Lower leg skin (tissue), 3 donors: Measurements from ENCODE around the gene SPC24.

Experiments used
- POLR2A ChIP-seq, 2 donors: fragments of 450-650 bp; IDR thresholded peaks; one replicate each; pipeline ENCODE4 v1.6.1; 2016 to 2017; ENCODE audit warnings: antibody characterized with exemption in 2 of 2, mild to moderate bottlenecking in 1 of 2, moderate library complexity in 1 of 2
- TF ChIP-seq, protein P1 (sequence below), 3 donors: fragments of 450-650 bp; IDR thresholded peaks; one replicate each; pipeline ENCODE4 v1.5.1; 2016; ENCODE audit warnings: antibody characterized with exemption in 3 of 3, mild to moderate bottlenecking in 3 of 3, moderate library complexity in 2 of 3

DNA sequence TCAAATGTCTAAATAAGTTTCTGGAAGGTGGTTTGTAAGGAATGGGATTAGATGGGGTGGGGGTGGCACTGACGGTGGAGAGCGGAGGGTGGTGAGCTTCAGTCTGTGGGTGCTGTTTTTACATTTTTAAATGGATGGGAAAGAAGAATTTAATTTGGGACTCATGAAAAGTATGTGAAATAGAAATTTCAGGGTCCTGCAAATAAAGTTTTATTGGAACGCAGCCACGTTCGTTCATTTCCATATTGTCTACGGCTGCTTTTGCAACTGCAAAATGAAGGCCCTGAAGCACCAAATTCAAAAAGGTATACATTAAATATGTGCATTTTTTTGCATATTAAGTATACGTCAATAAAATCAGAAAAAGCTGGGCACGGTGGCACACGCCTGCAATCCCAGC lies 31.9 kb upstream of the SPC24 start:
- TF ChIP-seq, protein P1, sequence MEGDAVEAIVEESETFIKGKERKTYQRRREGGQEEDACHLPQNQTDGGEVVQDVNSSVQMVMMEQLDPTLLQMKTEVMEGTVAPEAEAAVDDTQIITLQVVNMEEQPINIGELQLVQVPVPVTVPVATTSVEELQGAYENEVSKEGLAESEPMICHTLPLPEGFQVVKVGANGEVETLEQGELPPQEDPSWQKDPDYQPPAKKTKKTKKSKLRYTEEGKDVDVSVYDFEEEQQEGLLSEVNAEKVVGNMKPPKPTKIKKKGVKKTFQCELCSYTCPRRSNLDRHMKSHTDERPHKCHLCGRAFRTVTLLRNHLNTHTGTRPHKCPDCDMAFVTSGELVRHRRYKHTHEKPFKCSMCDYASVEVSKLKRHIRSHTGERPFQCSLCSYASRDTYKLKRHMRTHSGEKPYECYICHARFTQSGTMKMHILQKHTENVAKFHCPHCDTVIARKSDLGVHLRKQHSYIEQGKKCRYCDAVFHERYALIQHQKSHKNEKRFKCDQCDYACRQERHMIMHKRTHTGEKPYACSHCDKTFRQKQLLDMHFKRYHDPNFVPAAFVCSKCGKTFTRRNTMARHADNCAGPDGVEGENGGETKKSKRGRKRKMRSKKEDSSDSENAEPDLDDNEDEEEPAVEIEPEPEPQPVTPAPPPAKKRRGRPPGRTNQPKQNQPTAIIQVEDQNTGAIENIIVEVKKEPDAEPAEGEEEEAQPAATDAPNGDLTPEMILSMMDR (IDR thresholded peaks at IDR 0.05) = no peak
- no peak for TF ChIP-seq POLR2A (IDR thresholded peaks at IDR 0.05)
